GM23248 (cell line): ENCODE measurements around the gene ZNF212. TPM values are rescaled to one million over a fixed set of nuclear protein-coding genes. Genes with fewer than 3 reads are reported as not detected.

ENCODE experiments used
- DNase-seq: peaks from one replicate; pipeline ENCODE4 v3.0.0-alpha.2; 2015
- H2AFZ ChIP-seq: fragments of 200-600 bp; sonication (generic); 2 replicates; pipeline ENCODE4 v1.6.1; 2016; ENCODE audit warnings: antibody characterized with exemption
- H3F3A ChIP-seq: fragments of 200-600 bp; sonication (generic); 2 replicates; pipeline ENCODE4 v1.6.1; 2016; ENCODE audit warnings: mild to moderate bottlenecking, antibody characterized with exemption, mixed run types; ENCODE audit not compliant: insufficient read depth
- H3K27ac ChIP-seq: fragments of 200-600 bp; sonication (generic); 2 replicates; pipeline ENCODE4 v1.5.1; 2016; ENCODE audit warnings: mild to moderate bottlenecking
- H3K27me3 ChIP-seq: fragments of 200-600 bp; sonication (generic); replicated peaks from 2 replicates; pipeline ENCODE4 v1.6.1; 2016; ENCODE audit warnings: mild to moderate bottlenecking; ENCODE audit not compliant: insufficient read depth
- H3K36me3 ChIP-seq: fragments of 200-600 bp; sonication (generic); 2 replicates; pipeline ENCODE4 v1.6.1; 2016; ENCODE audit warnings: low read depth, mild to moderate bottlenecking
- H3K4me1 ChIP-seq: fragments of 200-600 bp; sonication (generic); 2 replicates; pipeline ENCODE4 v1.6.1; 2016; ENCODE audit warnings: mild to moderate bottlenecking; ENCODE audit not compliant: insufficient read depth
- H3K4me2 ChIP-seq: fragments of 200-600 bp; sonication (generic); one replicate; pipeline ENCODE4 v1.6.1; 2016; ENCODE audit warnings: mild to moderate bottlenecking; ENCODE audit not compliant: unreplicated experiment
- H3K4me3 ChIP-seq: fragments of 200-600 bp; sonication (generic); 2 replicates; pipeline ENCODE4 v1.5.1; 2016; ENCODE audit warnings: mild to moderate bottlenecking
- H3K79me2 ChIP-seq: fragments of 200-600 bp; sonication (generic); 2 replicates; pipeline ENCODE4 v1.6.1; 2016; ENCODE audit warnings: mild to moderate bottlenecking; ENCODE audit not compliant: insufficient read depth
- H3K9ac ChIP-seq: fragments of 200-600 bp; sonication (generic); 2 replicates; pipeline ENCODE4 v1.6.1; 2016; ENCODE audit warnings: mild to moderate bottlenecking
- H3K9me2 ChIP-seq: fragments of 200-600 bp; sonication (generic); 2 replicates; pipeline ENCODE4 v1.6.1; 2016; ENCODE audit warnings: mixed run types, mild to moderate bottlenecking, moderate library complexity; ENCODE audit not compliant: insufficient read depth
- H3K9me3 ChIP-seq: fragments of 200-600 bp; sonication (generic); one replicate; pipeline ENCODE4 v1.6.1; 2017; ENCODE audit warnings: low read depth
- H4K20me1 ChIP-seq: fragments of 200-600 bp; sonication (generic); 2 replicates; pipeline ENCODE4 v1.6.0; 2016; ENCODE audit not compliant: insufficient read depth
- EZH2 ChIP-seq: fragments of 200-600 bp; sonication (generic); IDR thresholded peaks from 2 replicates; pipeline ENCODE4 v1.6.1; 2018; ENCODE audit warnings: antibody characterized with exemption, mild to moderate bottlenecking; ENCODE audit not compliant: insufficient read depth, poor library complexity, severe bottlenecking
- EZH2phosphoT487 ChIP-seq: fragments of 200-600 bp; sonication (generic); IDR thresholded peaks from 2 replicates; pipeline ENCODE4 v1.6.1; 2018; ENCODE audit warnings: antibody characterized with exemption, moderate library complexity, mild to moderate bottlenecking, low read depth; ENCODE audit not compliant: insufficient read depth
- WGBS, 2 experiments: methylation state at CpG; one replicate each; pipeline ENCODE4 v1.1.6; 2015 to 2017; ENCODE audit warnings: low lambda C conversion rate in 2 of 2, low coverage in 1 of 2; ENCODE audit errors: missing lambda C conversion rate in 2 of 2; 5-methylcytosine and 5-hydroxymethylcytosine counted together
- in situ Hi-C: fragments of 300-500 bp; cut with MboI; formaldehyde crosslinking; loops from 2 replicates; pipeline ENCODE4 v1.15.0; 2020
- polyA plus RNA-seq: library from polyadenylated mRNA; unstranded; fragments of >200 nt; fragmentation: Nextera tagmentation; extraction: Ambion mirVana; gene quantifications from 2 replicates; pipeline ENCODE4 v1.2.1, GENCODE V29; 2016
- total RNA-seq: library from RNA; depleted of rRNA; stranded (reverse); fragments of >200 nt; shearing (Covaris generic); gene quantifications from 2 replicates; pipeline ENCODE4 v1.2.3, GENCODE V29; 2014

Gene ZNF212
- total and polyA plus RNA-seq, 2 experiments from 2014 or later = 4.1 to 5.3 TPM

- Histone ChIP-seq H3K9me3 (no peaks in the 10 kb centered on the region), H3K9me2 (no peaks in the 10 kb centered on the region), H3K27ac (no peak overlapping the region), H3K79me2 (no peaks in the 10 kb centered on the region), H3K4me3 (no peak overlapping the region), H3K9ac (no peak overlapping the region), H3K36me3 (no peaks in the 10 kb centered on the region; the same call in 1 of the 2 replicates), H3F3A (peaks cover 4% of the 10 kb centered on the region; the same call in 1 of the 2 replicates), H3K27me3 (no peaks in the 10 kb centered on the region), H3K4me1 (no peaks in the 10 kb centered on the region), H2AFZ (no peak overlapping the region), H4K20me1 (no peaks in the 10 kb centered on the region), H3K4me2 (no peak overlapping the region)
- in situ Hi-C loops = no loop called here
- TF ChIP-seq EZH2phosphoT487 = no peak
- TF ChIP-seq EZH2 = no peak
- 92 to 100% methylated on average over 3 of the region's 3 CpGs for WGBS, 2 experiments
- no peak for DNase-seq
Observed at GRCh38 chr7:149283321-149283720, 43.9 kb downstream of the ZNF212 start.

- H3K27ac ChIP-seq = no peak overlapping the region
- in situ Hi-C loops = no loop called here
- no peaks in the 10 kb centered on the region for H3K4me1 ChIP-seq
- no peak overlapping the region for H3K4me3 ChIP-seq
- H3K9me2 ChIP-seq = no peaks in the 10 kb centered on the region
- no peaks in the 10 kb centered on the region; the same call in 1 of the 2 replicates for H3K36me3 ChIP-seq
- H3K79me2 ChIP-seq = no peaks in the 10 kb centered on the region
- H3K4me2 ChIP-seq = no peak overlapping the region
- DNase-seq = no peak
- TF ChIP-seq EZH2 (no peak), EZH2phosphoT487 (no peak)
- no peak overlapping the region for H3K9ac ChIP-seq
- 77 to 85% methylated on average over 3 of the region's 3 CpGs for whole genome bisulfite sequencing, 2 experiments
- no peaks in the 10 kb centered on the region for H3K9me3 ChIP-seq
- no peak overlapping the region for H2AFZ ChIP-seq
- no peaks in the 10 kb centered on the region for H3K27me3 ChIP-seq
- H4K20me1 ChIP-seq = no peaks in the 10 kb centered on the region
- peaks cover 4% of the 10 kb centered on the region; the same call in 1 of the 2 replicates for H3F3A ChIP-seq
Observed at GRCh38 chr7:149284343-149284742, 44.9 kb downstream of the ZNF212 start.

- in situ Hi-C loops = no loop called here
- 8 to 11% methylated on average over 27 to 56 of the region's 66 CpGs for WGBS, 2 experiments
- H3K4me2 ChIP-seq = peak overlapping the region; percentile 52
Observed at GRCh38 chr7:149284850-149285585, 45.6 kb downstream of the ZNF212 start.

GRCh38 chr7:149285603-149286002 is 46.2 kb downstream of the ZNF212 start:
- H3K36me3 ChIP-seq = no peaks in the 10 kb centered on the region; the same call in 1 of the 2 replicates
- H4K20me1 ChIP-seq = no peaks in the 10 kb centered on the region
- H3K4me2 ChIP-seq = peak overlapping the region; percentile 52
- no peak for TF ChIP-seq EZH2
- TF ChIP-seq EZH2phosphoT487 = no peak
- peak overlapping the region; percentile 61 for H3K9ac ChIP-seq
- peaks cover 4% of the 10 kb centered on the region; the same call in 1 of the 2 replicates for H3F3A ChIP-seq
- 10 to 13% methylated on average over 11 of the region's 11 CpGs for WGBS, 2 experiments
- H3K79me2 ChIP-seq = no peaks in the 10 kb centered on the region
- no peaks in the 10 kb centered on the region for H3K4me1 ChIP-seq
- no peaks in the 10 kb centered on the region for H3K9me2 ChIP-seq
- H2AFZ ChIP-seq = peak overlapping the region; percentile 34
- DNase-seq = peak; percentile 51
- H3K4me3 ChIP-seq = peak overlapping the region; percentile 70
- no peaks in the 10 kb centered on the region for H3K27me3 ChIP-seq
- no peak overlapping the region for H3K27ac ChIP-seq
- in situ Hi-C loops = no loop called here
- no peaks in the 10 kb centered on the region for H3K9me3 ChIP-seq

More at GRCh38 chr7:149284850-149285585, 45.6 kb downstream of the ZNF212 start:
- H2AFZ ChIP-seq = peak overlapping the region; percentile 34
- H3K9me2 ChIP-seq = no peaks in the 10 kb centered on the region
- peak overlapping the region; percentile 70 for H3K4me3 ChIP-seq
- H3K27me3 ChIP-seq = no peaks in the 10 kb centered on the region
- no peaks in the 10 kb centered on the region for H4K20me1 ChIP-seq
- no peaks in the 10 kb centered on the region for H3K9me3 ChIP-seq
- H3K27ac ChIP-seq = no peak overlapping the region
- no peaks in the 10 kb centered on the region; the same call in 1 of the 2 replicates for H3K36me3 ChIP-seq
- H3K79me2 ChIP-seq = no peaks in the 10 kb centered on the region
- peak; percentile 93 for DNase-seq
- H3K9ac ChIP-seq = peak overlapping the region; percentile 61
- no peaks in the 10 kb centered on the region for H3K4me1 ChIP-seq
- TF ChIP-seq EZH2 (no peak), EZH2phosphoT487 (no peak)
- peaks cover 4% of the 10 kb centered on the region; the same call in 1 of the 2 replicates for H3F3A ChIP-seq
